HG02943 (cell line): ENCODE results near the gene IGLON5.

Experiments used
- ATAC-seq: cut with Tn5 transposase; IDR thresholded peaks from one replicate; pipeline ENCODE4 v1.9.1; 2021; ENCODE audit warnings: mild to moderate bottlenecking, low read depth, moderate library complexity; ENCODE audit not compliant: unreplicated experiment

IGLON5 gene

DNA sequence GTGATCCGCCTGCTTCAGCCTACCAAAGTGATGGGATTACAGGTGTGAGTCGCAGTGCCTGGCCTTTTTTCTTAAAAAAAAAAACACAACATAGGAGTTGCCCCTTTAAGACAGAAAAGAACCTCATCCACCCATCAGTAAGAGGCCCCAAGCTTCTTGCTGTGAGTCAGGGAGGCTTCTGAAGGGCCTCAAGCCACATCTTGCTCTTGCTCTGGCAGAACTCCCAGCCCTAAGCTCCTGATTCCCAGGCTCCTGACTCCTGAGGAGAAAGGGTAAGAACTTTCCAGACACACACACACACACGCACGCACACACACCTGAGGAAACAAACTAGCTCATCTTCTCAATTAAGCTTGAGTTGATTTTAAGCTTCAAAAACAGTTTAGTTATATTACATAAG is 47.9 kb downstream of the IGLON5 start:
- no peak for ATAC-seq

DNA sequence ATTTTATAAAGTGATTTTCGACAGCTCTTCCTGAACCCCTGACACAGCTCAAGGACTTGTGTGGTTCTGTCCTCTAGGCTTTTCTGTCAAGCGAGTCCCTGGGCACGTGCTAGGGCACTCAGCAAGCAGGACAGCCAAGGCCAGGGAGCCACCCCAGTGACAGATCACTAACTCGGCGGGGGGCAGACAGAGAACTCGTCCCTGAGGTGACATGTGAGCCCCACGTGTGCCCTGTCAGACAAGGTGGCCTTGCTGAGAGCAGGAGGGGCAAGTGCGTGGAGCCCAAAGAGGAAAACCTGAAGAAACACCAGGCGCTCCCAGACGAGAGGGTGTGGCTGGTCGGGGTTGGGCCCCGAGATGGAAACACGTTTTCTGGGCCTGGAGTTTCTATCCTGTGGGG is 49.8 kb downstream of the IGLON5 start:
- ATAC-seq, result no peak

DNA sequence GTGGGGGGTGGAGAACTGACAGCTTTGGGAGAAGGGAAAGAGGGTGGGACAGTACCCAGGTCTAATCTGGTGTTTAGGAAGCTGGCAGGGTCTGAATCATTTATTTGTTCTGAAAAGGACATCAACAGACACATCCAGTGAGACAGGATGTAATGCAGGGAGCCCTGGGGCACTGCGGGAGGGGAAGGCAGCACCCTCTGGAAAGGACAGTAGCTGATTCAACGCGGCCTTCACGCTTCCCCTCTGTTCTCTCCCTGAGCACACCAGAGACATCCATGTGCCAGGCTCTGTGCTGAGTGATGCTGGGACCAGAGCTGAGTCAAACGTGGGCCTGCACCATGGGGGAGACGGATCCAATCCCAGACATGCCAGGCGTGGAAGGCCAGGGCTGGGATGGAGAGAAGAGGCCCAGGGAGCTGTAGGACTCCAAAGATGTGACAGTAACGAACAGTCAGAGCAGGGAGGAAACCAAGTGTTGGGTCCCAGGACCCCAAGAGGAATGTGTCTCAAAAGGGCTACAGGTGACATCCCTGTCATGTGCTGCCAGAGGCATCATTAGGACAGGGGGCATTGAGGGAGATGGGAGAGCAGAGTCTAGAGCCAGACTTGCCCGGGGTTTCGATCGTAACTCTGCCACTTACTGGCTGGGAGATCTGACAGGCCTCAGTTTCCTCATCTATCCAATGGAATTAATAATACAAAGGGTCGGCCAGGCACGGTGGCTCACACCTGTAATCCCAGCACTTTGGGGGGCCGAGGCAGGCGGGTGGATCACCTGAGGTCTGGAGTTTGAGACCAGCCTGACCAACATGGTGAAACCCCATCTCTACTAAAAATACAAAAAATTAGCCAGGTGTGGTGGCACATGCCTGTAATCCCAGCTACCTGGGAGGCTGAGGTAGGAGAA is 53.0 kb downstream of the IGLON5 start:
- ATAC-seq, result no peak

DNA sequence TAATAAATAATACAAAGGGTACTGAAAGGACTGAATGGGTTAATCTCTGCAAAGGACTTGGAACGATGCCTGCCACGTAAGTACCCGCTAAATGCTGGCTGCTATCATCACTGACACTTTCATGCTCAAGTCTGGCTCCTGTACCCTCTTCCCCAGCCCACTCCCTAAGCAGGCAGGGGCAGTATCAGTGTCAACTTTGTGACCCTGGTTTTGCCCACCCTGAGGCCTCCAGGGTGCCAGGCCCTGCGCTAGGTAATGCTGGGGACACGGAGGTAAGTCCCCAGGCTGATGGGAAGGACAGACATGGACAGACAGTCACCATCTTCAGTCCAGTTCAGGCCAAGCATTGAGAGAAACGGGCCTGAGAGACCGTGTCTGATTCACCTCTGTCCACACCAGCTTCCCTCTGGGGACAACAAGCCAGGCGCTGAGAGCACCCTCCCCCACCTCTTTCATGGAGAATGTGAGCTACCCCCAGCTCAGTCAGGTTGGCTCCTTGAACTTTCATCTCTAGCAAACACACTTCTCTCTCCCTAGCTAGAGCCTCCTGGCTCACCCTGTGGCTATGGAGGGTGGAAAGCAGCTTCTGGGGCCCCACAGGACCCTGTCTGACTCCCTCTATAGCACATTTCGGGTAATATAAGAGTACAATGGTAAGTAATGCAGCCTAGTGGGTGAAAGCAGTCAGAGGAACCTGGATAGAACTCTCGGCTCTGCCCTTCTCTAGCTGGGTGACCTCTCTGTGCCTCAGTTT is 53.9 kb downstream of the IGLON5 start:
- no peak for ATAC-seq

DNA sequence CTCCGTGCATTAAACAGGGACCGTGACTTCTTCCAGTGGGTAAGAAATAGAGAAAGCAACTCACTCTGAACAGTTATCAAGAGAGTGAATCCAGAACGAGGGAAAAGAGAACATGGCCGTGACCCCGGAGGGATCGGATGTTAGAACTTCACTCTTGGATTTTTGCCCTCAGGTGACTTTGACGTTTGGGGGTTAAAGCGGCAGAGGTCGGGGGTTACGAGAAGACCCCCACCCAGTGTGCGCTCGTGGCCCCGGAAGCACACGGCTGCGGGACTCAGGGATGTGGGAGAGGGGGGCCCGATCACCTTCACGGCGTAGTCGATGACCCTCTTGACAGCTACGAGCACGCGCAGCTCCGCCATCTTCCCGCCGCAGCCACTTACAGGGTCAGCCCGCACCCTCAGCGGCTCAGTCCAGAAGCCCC is 54.5 kb downstream of the IGLON5 start, which contains the start of gene ETFB:
Gene ETFB (minus strand): TSS at position 424 of the 424 bp plus-strand sequence. CDS start 62 bp downstream, at position 362.
- no peak for ATAC-seq

DNA sequence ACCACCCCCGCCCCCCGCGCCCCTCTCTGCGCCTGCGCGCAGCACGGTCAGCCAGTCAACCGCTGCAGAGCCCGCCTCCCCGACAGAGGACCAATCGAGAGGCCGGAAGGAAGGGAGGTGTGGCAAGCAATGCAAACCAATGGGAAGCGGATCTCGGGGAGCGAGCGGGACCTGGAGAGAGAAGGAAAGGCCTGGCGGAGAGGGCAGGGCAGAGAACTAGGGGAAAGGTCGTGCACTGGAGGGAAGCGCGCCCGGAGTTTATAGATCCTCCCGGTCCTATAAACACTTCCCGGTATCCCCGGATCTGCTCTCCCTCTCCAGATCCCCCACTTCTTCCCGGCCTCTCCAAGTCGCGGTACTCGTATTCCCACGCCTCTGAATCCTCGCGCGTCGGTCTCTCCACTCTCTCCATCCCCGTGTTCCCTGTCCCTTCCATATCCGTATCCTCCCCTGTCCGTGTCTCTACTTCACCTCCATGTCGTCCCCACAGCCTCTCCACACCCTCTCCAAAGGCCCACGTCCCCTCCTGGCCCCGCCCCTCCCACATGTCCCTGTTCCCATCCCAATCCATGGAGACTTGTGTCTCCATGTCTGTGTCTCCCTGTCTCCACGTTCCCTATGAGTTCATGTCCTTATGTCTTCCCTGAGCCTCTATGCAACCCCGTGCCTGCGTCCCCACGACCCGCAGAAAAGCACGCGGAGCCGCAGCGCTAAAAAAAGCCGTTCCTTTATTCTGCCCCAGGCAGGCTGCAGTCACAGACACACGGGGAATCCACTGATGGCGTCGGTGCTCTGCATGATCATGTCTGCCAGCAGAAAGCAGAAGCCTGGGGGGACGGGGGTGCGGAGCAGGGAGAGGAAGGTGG is 55.2 kb downstream of the IGLON5 start:
- peak; percentile 42 for ATAC-seq

DNA sequence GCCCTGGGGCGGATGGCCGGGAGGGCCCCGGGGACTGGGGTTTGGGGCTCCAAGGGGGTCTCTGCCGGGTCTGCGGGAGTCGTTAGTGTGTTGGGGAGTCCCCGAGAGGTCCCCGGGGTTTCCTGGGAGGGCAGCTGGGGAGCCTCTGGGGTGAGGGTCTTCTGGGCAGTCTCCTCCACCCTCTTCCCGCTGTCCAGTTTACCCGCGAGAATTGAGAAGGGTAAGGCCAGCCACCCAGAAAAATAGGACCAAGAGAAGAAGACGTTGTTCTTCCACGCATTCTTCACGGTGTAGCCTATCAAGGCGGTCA is 55.8 kb downstream of the IGLON5 start:
- peak; percentile 12 for ATAC-seq

DNA sequence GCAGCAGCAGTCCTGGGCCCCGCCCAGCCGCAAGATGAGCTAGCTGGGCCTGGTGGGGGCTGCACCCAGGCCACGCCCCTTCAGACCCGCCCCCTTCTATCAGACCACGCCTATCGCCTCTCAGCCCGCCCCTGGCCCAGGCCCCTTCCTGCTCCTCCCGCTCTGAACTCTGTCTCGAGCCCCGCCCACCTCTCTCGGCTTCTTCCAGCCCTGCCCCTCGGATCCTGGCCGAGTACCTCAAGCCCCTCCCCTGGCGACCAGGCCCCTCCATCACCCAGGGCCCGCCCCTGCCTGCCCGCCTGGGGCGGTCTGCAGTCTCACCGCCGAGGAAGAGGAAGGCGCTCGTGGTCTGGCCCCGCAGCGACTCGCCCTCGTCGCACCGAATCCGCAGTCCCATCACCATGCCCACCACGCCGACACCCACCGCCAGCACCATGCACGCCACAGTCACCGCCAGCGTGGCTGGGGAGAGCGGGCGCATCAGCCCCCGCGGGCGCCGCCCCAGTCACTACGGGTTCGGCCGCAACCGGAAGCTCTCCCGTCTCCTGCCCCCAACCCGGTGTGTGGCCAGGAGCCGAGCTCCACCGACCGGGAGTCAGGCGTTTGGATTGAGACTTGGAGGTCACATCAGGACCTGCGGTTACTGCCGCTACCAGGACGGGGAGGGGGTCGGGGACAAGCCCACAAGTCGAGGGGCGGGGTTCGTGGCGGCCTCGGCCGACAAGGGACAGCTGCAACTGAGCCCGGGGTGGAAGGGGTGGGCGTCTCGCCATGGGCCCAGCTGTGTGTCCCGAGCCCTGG is 56.3 kb downstream of the IGLON5 start:
- peak; percentile 75 for ATAC-seq

DNA sequence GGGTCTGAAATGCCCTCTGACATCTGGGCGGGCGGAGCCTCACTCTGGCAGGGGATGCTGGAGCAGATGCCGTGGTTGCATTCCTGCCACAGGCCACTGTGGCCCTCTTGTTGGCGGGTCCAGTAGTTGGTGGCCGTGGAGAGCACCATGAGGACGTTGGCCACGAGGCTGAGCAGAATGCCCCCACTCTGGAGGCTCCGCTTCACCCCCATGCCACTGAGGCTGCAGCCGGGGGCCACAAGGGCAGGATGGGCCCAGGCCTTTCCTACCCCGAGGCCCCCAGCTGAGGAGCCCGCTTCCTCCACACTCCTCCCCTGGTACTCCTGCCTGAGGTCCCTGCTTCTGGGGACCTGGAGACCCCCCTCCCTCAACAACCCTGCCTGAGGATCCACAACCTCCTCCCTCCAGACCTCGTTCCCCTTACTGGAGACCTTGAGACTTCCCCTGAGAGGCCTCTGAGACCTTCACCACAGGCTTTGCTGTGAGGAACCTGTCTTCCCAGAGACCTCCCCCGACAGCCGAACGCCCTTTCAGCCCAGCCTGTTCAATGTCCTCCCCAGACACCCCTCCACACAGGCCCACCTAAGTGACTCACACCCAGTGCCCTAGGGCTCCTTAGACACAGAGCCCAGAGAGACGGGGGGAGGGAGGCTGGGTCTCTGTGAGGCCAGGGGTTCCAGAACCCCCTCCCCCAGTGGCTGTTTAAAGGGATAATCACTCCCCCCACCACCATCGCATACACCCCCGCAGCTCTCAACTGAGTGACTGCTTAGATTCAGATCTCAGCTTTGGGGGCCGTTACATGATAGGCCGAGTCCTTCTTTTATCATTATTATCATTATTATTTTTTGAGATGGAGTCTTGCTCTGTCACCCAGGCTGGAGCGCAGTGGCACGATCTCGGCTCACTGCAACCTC is 57.2 kb downstream of the IGLON5 start, which contains the start of gene CLDND2:
Gene CLDND2 (minus strand): TSS at position 638 of the 917 bp plus-strand sequence. CDS start 426 bp downstream, at position 212.
- no peak for ATAC-seq

DNA sequence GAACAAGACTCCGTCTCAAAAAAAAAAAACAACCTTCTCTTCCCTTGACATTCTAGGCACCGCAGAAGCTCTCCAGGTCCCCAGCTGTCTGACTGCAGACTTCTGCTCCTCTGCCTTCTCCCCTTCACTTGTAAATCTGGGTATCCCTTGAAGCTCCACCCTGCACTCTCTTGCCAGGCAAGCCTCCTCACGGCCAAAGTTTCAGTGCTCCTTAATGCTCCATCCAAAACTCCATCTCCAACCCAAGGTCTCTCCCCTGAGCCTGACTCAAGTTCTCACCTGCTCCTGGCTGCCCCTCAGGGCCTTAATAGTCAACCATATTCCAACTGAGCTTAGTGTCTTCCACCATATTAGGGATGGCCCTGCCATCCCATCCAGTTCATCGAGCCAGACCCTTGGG is 58.8 kb downstream of the IGLON5 start:
- no peak for ATAC-seq

DNA sequence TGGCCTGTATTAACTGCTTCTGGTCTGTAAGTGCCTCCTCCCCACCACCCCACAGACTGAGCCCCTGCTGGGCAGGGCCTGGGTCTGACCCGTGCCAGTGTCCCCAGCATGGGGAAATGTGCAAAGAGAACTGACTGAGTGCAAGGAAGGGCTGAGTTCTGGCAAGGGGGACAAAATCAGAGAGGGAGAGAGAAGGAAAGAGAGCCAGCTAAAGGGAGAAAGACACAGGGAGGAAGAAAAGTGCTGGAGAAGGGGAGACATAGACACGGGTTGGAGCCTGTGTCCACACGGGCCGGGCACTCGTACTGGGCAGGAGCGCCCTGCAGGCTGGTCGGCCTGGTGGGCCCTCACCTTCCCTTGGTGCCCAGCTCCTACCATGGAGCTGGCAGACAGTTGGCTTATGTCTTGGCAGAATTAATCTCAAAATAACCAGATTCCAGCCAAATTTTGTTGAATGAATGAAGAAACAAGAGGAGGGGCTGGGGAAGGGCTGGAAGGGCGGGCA is 59.8 kb downstream of the IGLON5 start:
- no peak for ATAC-seq

DNA sequence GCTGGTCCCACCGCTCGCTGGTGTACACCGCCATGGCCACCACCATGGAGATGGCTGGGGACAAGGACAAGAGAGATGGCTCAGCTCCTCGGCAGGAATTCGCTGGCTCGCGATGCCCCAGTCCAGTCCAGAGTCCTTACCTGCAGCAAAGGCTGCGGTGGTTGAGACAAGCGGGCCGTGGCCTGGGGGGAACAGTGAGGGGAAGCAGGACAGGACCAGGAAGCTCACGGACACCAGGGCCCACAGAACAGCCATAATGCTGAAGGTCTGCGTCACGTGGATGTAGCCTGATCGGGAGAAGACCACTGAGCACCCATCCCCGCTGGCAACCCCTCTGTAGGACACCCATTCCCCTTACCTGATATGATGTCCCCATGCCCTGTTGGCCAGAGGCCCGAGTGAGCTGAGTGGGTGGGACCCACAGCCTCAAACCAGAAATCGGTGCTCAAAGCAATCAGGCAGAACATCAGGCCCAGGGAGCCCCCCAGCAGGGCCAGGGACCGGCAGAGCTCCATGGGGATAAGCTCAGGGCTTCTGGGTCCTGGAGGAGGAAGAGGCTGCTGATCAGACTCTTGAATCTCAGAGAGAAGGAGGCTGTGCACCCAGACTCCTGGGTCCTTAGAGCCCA is 60.7 kb downstream of the IGLON5 start:
- no peak for ATAC-seq

DNA sequence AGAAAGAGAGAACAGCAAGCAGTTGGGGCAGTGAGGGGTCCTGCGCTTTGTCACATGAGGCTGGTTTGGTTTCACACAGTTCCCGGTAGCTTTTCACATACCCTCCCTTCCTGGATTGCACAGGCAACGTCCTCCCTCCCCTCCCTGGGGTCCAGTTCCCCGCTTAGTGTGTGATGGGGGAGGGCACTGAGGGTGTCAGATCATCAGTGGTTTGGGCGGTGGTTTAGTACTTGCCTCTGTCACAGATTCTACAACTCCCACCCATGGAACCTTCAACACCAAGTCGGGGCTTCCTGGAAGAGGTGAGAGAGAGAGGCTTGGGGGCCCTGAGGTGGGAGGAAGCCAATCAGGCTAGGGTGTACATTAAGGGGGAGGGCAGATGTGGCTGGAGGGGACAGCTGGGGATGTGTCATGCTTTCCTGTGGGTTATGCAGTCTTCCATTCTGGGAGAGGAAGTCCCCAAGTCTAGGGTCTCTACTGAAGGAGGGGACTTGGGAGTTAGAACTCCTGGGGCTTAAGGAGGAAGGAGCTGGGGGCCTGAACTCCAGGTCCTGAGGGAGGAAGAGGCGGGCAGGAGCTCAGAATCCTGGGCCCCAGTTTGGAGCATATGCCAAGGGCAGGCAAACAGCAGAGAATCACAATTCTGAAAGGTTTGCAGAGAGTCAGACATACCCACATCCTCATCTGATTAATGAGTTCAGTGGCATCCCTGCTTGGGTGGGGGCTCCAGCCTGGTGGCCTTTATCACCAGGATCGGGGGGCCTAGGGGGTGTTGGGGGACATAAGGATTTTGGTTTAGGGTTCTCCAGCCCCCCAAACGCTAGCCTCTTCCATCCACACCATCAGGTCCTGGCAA is 61.4 kb downstream of the IGLON5 start, which contains the start of gene NKG7:
Gene NKG7 (minus strand): TSS at position 6 of the 856 bp plus-strand sequence. CDS start 119 bp downstream, outside the sequence.
- no peak for ATAC-seq

DNA sequence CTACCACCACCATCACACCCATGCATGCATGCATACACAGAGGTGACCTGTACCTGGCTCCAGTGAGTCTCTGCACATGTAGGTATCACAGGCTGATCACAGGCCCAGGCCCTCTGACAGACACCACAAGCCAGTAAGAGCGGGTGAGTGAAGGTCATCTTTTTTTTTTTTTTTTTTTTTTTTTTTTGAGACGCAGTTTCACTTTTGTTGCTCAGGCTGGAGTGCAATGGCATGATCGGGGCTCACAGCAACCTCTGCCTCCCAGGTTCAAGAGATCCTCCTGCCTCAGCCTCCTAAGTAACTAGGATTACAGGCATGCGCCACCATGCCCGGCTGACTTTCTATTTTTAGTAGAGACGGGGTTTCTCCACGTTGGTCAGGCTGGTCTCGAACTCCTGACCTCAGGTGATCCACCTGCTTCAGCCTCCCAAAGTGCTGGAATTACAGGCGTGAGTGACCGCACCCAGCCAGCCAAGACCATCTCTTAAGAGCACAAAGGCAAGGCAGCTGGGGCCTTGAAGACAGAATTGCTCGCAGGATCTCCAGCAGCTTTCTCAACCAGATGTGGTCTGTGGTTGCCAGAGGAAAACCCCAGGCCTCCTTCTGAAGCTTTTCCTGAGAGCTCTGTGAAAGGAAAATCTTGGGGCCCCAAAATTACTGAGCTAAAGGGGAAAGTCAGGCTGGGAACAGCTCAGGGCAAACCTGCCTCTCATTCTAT is 64.2 kb downstream of the IGLON5 start:
- ATAC-seq, result no peak

DNA sequence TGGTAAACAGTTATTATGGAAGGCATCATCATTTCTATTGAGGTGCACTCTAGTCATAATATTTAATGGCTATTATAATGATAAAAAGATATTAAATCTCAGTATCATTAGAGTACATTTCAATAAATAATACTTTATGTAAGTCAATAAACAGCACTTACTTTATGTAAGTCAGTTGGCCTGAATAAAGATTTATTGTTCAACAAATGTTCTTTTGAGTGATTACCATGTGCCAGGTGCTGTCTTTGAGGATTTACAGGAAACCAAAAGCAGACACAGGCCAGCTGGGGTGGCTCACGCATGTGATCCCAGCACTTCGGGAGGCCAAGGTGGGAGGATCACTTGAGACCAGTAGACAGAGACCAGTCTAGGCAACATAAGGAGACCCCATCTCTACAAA is 66.0 kb downstream of the IGLON5 start:
- no peak for ATAC-seq

DNA sequence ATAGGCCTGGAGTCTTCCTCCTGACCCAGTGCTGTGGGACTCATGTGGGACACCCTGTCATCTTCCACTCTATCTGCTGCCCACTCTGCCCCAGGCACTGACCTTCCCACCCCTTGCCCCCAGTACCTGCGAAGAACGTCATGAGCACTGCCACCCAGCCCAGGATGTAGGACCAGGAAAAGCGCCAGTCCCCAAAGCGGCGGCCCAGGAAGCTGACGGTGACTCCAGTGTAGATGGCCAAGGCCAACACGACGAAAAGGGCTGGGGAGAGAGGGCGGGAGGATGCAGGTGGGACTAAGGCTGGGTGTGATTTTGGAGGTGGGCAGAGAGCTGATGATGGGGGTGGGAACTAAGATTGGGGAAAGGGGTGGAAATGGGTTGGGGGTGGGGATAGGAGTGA is 68.9 kb downstream of the IGLON5 start:
- ATAC-seq, result no peak
